Suprapubic skin (tissue), 4 donors: ENCODE data around the gene SCAI. TPM values are rescaled to one million over a fixed set of nuclear protein-coding genes. Genes with fewer than 3 reads are reported as not detected.
A peak's percentile ranks its signal among the peaks of the same experiment; 100 is the strongest.
"Not testable (repeated sequence)": the region's sequence is repeated elsewhere in the genome, so short reads cannot be mapped to it uniquely, and the experiment has no call there.

Experiments
- DNase-seq, 2 donors: peaks; one replicate each; pipeline ENCODE4 v3.0.0-alpha.2; 2019; ENCODE audit warnings: low spot score in 2 of 2
- H3K27ac ChIP-seq: fragments of 200-600 bp; sonication (generic); one replicate; pipeline ENCODE4 v1.5.1; 2019
- H3K27me3 ChIP-seq: fragments of 200-600 bp; sonication (generic); one replicate; pipeline ENCODE4 v1.5.1; 2019
- H3K36me3 ChIP-seq: fragments of 200-600 bp; sonication (generic); one replicate; pipeline ENCODE4 v1.5.1; 2019
- H3K4me1 ChIP-seq: fragments of 200-600 bp; sonication (generic); one replicate; pipeline ENCODE4 v1.5.1; 2019
- H3K4me3 ChIP-seq: fragments of 200-600 bp; sonication (generic); one replicate; pipeline ENCODE4 v1.5.1; 2019; ENCODE audit warnings: mild to moderate bottlenecking
- H3K9me3 ChIP-seq: fragments of 200-600 bp; sonication (generic); one replicate; pipeline ENCODE4 v1.5.1; 2019
- EP300 ChIP-seq: sonication (generic); formaldehyde crosslinking; IDR thresholded peaks from one replicate; pipeline ENCODE4 v1.6.1; 2017; ENCODE audit warnings: antibody characterized with exemption
- POLR2A ChIP-seq, 2 donors: fragments of 450-650 bp; IDR thresholded peaks; one replicate each; pipeline ENCODE4 v1.6.1; 2017; ENCODE audit warnings: antibody characterized with exemption in 2 of 2, mild to moderate bottlenecking in 2 of 2, moderate library complexity in 2 of 2
- POLR2AphosphoS5 ChIP-seq, 3 donors: sonication (generic); formaldehyde crosslinking; IDR thresholded peaks; one replicate each; pipeline ENCODE4 v1.6.1; 2017; ENCODE audit warnings: antibody characterized with exemption in 3 of 3
- WGBS: methylation state at CpG from one replicate; pipeline ENCODE4 v1.1.5; 2018; 5-methylcytosine and 5-hydroxymethylcytosine counted together
- total RNA-seq, 4 donors: library from RNA; depleted of rRNA; stranded (reverse); fragments of >200 nt; gene quantifications; one replicate each; pipeline ENCODE4 v1.1.0, GENCODE V29; 2016
- TF ChIP-seq, protein P1 (sequence below), 2 donors: fragments of 200-600 bp in 1 of 2; fragments of 450-650 bp in 1 of 2; sonication (generic) in 1 of 2; IDR thresholded peaks; one replicate each; pipeline ENCODE4 v1.5.1; 2016 to 2019; ENCODE audit warnings: antibody characterized with exemption in 2 of 2, mild to moderate bottlenecking in 1 of 2, moderate library complexity in 1 of 2

The SCAI gene
- total RNA-seq, 4 donors from 2014 or later, result 5.9 to 38.1 (median 10.2) TPM

GRCh38 chr9:125176636-125177035, 33.3 kb upstream of the SCAI start:
- H3K4me1 ChIP-seq, result peaks cover 19% of the 10 kb centered on the region
- peak overlapping the region; percentile 1 for H3K4me3 ChIP-seq
- no peaks in the 10 kb centered on the region for H3K27me3 ChIP-seq
- TF ChIP-seq EP300 (no peak), POLR2AphosphoS5 (IDR thresholded peaks at IDR 0.05) (no peak), POLR2A (IDR thresholded peaks at IDR 0.05) (no peak)
- TF ChIP-seq, protein P1, sequence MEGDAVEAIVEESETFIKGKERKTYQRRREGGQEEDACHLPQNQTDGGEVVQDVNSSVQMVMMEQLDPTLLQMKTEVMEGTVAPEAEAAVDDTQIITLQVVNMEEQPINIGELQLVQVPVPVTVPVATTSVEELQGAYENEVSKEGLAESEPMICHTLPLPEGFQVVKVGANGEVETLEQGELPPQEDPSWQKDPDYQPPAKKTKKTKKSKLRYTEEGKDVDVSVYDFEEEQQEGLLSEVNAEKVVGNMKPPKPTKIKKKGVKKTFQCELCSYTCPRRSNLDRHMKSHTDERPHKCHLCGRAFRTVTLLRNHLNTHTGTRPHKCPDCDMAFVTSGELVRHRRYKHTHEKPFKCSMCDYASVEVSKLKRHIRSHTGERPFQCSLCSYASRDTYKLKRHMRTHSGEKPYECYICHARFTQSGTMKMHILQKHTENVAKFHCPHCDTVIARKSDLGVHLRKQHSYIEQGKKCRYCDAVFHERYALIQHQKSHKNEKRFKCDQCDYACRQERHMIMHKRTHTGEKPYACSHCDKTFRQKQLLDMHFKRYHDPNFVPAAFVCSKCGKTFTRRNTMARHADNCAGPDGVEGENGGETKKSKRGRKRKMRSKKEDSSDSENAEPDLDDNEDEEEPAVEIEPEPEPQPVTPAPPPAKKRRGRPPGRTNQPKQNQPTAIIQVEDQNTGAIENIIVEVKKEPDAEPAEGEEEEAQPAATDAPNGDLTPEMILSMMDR (IDR thresholded peaks at IDR 0.05), result no peak
- H3K27ac ChIP-seq, result peak overlapping the region; percentile 58
- no peak for DNase-seq
- 50% methylated on average over 3 of the region's 3 CpGs for WGBS
- peaks cover 6% of the 10 kb centered on the region for H3K36me3 ChIP-seq
- H3K9me3 ChIP-seq, result no peaks in the 10 kb centered on the region

DNA sequence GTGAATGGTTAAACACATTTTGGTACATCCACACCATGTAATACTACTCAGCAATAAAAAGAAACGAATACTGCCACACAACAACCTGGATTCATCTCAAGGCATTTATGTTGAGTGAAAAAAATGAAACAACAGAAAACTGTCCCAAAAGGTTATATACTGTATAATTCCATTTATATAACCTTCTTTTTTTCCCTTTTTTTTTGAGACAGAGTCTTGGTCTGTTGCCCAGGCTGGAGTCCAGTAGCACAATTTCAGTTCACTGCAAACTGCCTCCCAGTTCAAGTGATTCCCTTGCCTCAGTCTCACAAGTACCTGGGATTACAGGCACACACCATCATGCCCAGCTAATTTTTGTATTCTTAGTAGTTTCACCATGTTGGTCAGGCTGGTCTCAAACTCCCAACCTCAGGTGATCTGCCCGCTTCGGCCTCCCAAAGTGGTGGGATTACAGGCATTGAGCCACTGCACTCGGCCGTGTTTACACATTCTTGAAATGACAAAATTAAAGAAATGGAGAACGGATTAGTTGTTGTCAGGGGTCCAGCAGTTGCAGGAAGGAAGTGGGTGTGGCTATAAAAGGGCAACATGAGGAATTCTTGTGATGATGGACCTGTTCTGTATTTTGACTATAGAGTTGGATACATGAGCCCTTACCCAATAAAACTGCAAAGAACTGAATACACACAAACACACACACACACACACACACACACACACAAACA, 28.9 kb upstream of the SCAI start:
- 64% methylated on average over 6 of the region's 6 CpGs for WGBS
- H3K27me3 ChIP-seq, result no peaks in the 10 kb centered on the region
- peaks cover 15% of the 10 kb centered on the region for H3K36me3 ChIP-seq
- DNase-seq, result no peak
- peaks cover 19% of the 10 kb centered on the region for H3K4me1 ChIP-seq
- no peak overlapping the region for H3K4me3 ChIP-seq
- no peak overlapping the region for H3K27ac ChIP-seq
- H3K9me3 ChIP-seq, result no peaks in the 10 kb centered on the region
- TF ChIP-seq, protein P1 (IDR thresholded peaks at IDR 0.05), result no peak

- no peak overlapping the region for H3K27ac ChIP-seq
- no peaks in the 10 kb centered on the region for H3K27me3 ChIP-seq
- peaks cover 13% of the 10 kb centered on the region for H3K36me3 ChIP-seq
- H3K4me1 ChIP-seq, result peaks cover 16% of the 10 kb centered on the region
- H3K9me3 ChIP-seq, result no peaks in the 10 kb centered on the region
- H3K4me3 ChIP-seq, result no peak overlapping the region
- TF ChIP-seq, protein P1 (IDR thresholded peaks at IDR 0.05), result no peak
- TF ChIP-seq POLR2A (IDR thresholded peaks at IDR 0.05) (no peak), POLR2AphosphoS5 (IDR thresholded peaks at IDR 0.05) (no peak), EP300 (no peak)
- no peak for DNase-seq
Measured at GRCh38 chr9:125169895-125170294, 26.6 kb upstream of the SCAI start.

DNA sequence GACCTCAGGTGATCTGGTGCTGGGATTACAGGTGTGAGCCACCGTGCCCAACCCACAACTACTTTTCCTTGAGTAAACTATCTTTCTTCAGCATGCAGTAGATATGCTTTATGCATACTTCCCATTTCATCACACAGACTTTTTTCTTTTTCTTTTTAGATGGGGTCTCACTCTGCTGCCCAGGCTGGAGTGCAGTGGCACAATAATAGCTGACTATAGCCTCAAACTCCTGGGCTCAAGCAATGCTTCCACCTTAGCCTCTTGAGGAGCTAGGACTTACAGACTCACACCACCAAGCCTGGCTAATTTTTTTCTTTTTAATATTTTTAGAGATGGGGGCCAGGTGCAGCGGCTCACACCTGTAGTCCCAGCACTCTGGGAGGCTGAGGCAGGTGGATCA, 23.4 kb upstream of the SCAI start:
- Histone ChIP-seq H3K27ac (no peak overlapping the region), H3K9me3 (no peaks in the 10 kb centered on the region), H3K27me3 (no peaks in the 10 kb centered on the region), H3K4me3 (no peak overlapping the region), H3K36me3 (peaks cover 12% of the 10 kb centered on the region), H3K4me1 (peaks cover 7% of the 10 kb centered on the region)
- TF ChIP-seq, protein P1 (IDR thresholded peaks at IDR 0.05), result no peak
- 48% methylated on average over 2 of the region's 2 CpGs for WGBS
- no peak for DNase-seq

- H3K27ac ChIP-seq, H3K4me3 ChIP-seq, DNase-seq, H3K9me3 ChIP-seq, H3K27me3 ChIP-seq: not testable (repeated sequence)
- H3K4me1 ChIP-seq, result peaks cover 18% of the 10 kb centered on the region
- peaks cover 10% of the 10 kb centered on the region for H3K36me3 ChIP-seq
- WGBS, result 95% methylated on average over 6 of the region's 6 CpGs
Measured at GRCh38 chr9:125162891-125163290, 19.6 kb upstream of the SCAI start.

- TF ChIP-seq EP300, result no peak
- no peak for TF ChIP-seq POLR2A (IDR thresholded peaks at IDR 0.05)
- TF ChIP-seq POLR2AphosphoS5 (IDR thresholded peaks at IDR 0.05), result no peak
- TF ChIP-seq, protein P1 (IDR thresholded peaks at IDR 0.05), result no peak
- peaks cover 15% of the 10 kb centered on the region for H3K4me1 ChIP-seq
- H3K36me3 ChIP-seq, result peaks cover 17% of the 10 kb centered on the region
- 63% methylated on average over 3 of the region's 3 CpGs for WGBS
- H3K27me3 ChIP-seq, result no peaks in the 10 kb centered on the region
- no peaks in the 10 kb centered on the region for H3K9me3 ChIP-seq
- H3K27ac ChIP-seq, result peak overlapping the region; percentile 37
- no peak for DNase-seq
- no peak overlapping the region for H3K4me3 ChIP-seq
Measured at GRCh38 chr9:125161284-125161918, 18.1 kb upstream of the SCAI start.
